ENCODE results near the gene KCNJ18. TPM values are rescaled to one million over a fixed set of nuclear protein-coding genes. Genes with fewer than 3 reads are reported as not detected.
"Not testable (repeated sequence)": the region's sequence is repeated elsewhere in the genome, so short reads cannot be mapped to it uniquely, and the experiment has no call there.

Gene KCNJ18
- total RNA-seq, 1 donor from 2014 or later: not detected

DNA sequence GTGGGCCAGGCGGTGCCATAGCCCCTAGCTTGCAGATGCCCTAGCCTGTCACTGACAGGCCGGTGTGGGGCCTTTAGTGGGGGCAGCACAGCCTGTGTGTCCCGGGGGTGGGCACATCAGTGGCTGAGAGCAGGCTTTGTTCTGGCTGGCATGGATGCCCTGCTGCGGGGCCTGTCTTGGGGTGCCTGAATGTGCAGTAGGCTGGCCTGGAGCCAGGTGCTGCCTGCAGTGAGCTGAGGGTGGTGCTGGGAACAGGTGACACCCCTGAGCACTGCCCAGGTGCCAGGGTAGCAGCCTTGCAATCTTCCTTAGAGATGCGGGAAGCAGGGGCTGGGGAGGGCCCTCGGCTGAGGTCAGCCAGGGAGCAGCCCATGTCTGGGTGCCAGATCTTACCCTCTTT, 8.8 kb downstream of the KCNJ18 start:
- H3K27me3 Mint-ChIP-seq (ENCODE audit: low read depth); H3K27ac Mint-ChIP-seq (ENCODE audit: unreplicated experiment); H3K36me3 Mint-ChIP-seq (ENCODE audit: low read depth); H3K4me1 Mint-ChIP-seq (ENCODE audit: low read depth); H3K4me3 Mint-ChIP-seq (ENCODE audit: unreplicated experiment): not testable (repeated sequence)
- H3K9me3 Mint-ChIP-seq (ENCODE audit: low read depth): peaks cover 29% of the 10 kb centered on the region
- peak; percentile 85 for DNase-seq (ENCODE audit: low spot score)

DNA sequence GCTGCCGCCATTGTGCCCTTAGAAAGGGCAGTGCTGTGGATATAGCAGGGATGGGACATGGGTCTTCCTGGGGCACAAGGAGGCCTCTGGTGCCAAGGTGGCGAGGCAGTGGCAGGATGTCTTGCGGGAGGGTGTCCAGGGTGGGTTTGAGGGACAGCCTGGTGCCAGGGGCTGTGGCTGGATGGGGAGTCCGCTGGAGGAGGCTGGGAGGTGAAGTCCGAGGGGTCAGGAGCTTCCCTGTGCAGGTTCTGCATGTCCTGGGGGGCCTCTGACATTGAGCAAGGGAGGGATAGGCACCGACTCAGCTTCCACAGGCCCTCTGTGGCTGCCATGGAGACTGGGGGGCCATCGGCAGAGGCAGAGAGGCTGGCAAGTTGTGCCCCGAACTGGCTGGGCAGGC, 9.7 kb downstream of the KCNJ18 start:
- H3K4me3 Mint-ChIP-seq (ENCODE audit: unreplicated experiment); H3K27me3 Mint-ChIP-seq (ENCODE audit: low read depth); H3K27ac Mint-ChIP-seq (ENCODE audit: unreplicated experiment); H3K4me1 Mint-ChIP-seq (ENCODE audit: low read depth); H3K36me3 Mint-ChIP-seq (ENCODE audit: low read depth): not testable (repeated sequence)
- peak; percentile 52 for DNase-seq (ENCODE audit: low spot score)
- H3K9me3 Mint-ChIP-seq (ENCODE audit: low read depth): peaks cover 21% of the 10 kb centered on the region

DNA sequence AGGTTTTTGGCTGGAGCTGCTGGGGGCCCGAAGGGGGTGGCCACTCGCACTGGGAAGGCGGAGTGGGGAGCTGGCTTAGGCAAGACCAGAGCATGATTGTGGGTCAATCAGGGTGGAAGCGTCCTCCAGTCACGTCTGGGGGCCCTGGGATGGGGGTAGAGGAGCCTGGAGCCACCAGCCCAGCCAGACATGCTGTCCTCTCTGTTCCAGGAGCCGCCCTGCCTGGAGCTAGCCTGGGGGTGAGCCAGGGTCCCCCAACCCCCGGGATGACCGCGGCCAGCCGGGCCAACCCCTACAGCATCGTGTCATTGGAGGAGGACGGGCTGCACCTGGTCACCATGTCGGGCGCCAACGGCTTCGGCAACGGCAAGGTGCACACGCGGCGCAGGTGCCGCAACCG, 10.2 kb downstream of the KCNJ18 start:
- H3K4me3 Mint-ChIP-seq (ENCODE audit: unreplicated experiment); H3K27ac Mint-ChIP-seq (ENCODE audit: unreplicated experiment); H3K4me1 Mint-ChIP-seq (ENCODE audit: low read depth); H3K27me3 Mint-ChIP-seq (ENCODE audit: low read depth); H3K36me3 Mint-ChIP-seq (ENCODE audit: low read depth): not testable (repeated sequence)
- DNase-seq (ENCODE audit: low spot score): peak; percentile 70
- peaks cover 18% of the 10 kb centered on the region for H3K9me3 Mint-ChIP-seq (ENCODE audit: low read depth)

DNA sequence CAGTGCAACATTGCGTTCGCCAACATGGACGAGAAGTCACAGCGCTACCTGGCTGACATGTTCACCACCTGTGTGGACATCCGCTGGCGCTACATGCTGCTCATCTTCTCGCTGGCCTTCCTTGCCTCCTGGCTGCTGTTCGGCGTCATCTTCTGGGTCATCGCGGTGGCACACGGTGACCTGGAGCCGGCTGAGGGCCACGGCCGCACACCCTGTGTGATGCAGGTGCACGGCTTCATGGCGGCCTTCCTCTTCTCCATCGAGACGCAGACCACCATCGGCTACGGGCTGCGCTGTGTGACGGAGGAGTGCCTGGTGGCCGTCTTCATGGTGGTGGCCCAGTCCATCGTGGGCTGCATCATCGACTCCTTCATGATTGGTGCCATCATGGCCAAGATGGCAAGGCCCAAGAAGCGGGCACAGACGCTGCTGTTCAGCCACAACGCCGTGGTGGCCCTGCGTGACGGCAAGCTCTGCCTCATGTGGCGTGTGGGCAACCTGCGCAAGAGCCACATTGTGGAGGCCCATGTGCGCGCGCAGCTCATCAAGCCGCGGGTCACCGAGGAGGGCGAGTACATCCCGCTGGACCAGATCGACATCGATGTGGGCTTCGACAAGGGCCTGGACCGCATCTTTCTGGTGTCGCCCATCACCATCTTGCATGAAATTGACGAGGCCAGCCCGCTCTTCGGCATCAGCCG, 10.8 kb downstream of the KCNJ18 start:
- DNase-seq (ENCODE audit: low spot score): peak; percentile 59
- peaks cover 19% of the 10 kb centered on the region for H3K9me3 Mint-ChIP-seq (ENCODE audit: low read depth)
- not testable (repeated sequence) for H3K4me3 Mint-ChIP-seq (ENCODE audit: unreplicated experiment); H3K27me3 Mint-ChIP-seq (ENCODE audit: low read depth); H3K27ac Mint-ChIP-seq (ENCODE audit: unreplicated experiment); H3K36me3 Mint-ChIP-seq (ENCODE audit: low read depth); H3K4me1 Mint-ChIP-seq (ENCODE audit: low read depth)

DNA sequence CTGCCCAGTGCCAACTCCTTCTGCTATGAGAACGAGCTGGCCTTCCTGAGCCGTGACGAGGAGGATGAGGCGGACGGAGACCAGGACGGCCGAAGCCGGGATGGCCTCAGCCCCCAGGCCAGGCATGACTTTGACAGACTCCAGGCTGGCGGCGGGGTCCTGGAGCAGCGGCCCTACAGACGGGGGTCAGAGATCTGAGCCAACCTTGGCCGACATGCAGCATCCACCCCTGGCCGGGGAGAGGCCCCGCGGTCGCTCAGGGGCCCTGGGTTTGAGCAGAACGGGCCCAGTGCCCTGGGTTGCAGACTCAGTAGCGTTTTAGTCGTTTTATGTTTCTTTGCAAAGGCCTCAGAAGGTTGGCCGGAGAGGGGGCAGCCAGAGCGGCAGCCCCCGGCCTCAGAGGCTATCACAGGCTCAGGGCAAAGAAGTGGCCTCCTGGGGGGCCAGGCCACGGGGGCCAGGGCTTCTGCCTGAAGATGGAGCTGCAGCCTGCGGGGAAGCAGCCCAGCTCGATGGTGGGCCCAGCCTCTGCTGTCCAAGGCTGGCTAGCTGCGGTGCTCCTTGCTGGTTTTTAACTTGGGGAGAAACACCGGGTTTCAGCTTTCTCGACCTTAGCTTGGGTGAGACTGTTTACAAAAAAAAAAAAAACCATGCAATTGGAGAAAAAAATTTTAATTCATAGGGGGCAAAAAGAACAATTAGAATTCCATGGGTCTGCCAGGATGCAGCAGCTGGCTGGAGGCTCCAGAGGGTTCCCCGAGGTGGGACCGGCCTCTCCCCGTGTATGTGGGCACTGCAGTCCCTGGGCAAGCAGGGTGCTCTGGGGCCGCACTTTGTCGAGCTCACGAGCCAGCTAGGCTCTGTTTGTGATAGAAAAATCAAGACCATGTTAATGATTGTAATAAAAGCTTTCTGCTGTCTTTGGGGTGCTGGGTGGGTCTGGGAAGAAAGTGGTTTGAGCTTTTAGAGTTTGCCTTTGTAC, 11.9 kb downstream of the KCNJ18 start:
- not testable (repeated sequence) for DNase-seq (ENCODE audit: low spot score); H3K4me1 Mint-ChIP-seq (ENCODE audit: low read depth); H3K27me3 Mint-ChIP-seq (ENCODE audit: low read depth)

DNA sequence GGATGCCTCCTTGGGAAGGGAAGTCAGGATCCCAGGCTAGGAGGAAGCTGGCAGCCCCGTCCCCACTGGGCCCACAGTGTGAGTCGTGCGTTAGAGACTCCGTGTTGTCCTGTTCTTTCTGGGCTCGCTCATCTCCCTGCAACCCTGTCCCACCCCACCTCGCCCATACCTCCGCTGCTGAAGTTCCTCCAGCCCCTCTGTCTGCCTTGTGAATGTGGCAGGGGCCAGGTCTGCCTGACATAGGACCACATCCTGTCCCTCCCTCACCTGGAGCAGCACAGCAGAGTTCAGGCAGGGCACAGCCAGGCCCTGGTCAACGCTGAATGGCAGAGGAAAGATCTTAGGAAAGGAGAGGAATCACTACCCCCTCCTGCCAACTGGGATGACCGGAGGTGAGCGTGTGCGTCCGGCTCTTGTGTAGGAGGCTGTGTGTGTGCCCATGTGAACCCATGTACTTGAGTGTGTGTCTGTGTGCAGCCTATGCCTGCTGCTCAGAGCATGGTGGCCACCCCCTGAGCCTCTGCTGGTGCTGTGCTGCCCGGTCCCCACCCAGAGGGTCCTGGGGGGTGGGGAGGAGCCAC, 12.8 kb downstream of the KCNJ18 start:
- TF ChIP-seq, protein P1, sequence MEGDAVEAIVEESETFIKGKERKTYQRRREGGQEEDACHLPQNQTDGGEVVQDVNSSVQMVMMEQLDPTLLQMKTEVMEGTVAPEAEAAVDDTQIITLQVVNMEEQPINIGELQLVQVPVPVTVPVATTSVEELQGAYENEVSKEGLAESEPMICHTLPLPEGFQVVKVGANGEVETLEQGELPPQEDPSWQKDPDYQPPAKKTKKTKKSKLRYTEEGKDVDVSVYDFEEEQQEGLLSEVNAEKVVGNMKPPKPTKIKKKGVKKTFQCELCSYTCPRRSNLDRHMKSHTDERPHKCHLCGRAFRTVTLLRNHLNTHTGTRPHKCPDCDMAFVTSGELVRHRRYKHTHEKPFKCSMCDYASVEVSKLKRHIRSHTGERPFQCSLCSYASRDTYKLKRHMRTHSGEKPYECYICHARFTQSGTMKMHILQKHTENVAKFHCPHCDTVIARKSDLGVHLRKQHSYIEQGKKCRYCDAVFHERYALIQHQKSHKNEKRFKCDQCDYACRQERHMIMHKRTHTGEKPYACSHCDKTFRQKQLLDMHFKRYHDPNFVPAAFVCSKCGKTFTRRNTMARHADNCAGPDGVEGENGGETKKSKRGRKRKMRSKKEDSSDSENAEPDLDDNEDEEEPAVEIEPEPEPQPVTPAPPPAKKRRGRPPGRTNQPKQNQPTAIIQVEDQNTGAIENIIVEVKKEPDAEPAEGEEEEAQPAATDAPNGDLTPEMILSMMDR (IDR thresholded peaks at IDR 0.05): no peak
- H3K27ac Mint-ChIP-seq (ENCODE audit: unreplicated experiment): no peak overlapping the region
- no peaks in the 10 kb centered on the region for H3K4me1 Mint-ChIP-seq (ENCODE audit: low read depth)
- no peak overlapping the region for H3K4me3 Mint-ChIP-seq (ENCODE audit: unreplicated experiment)
- H3K27me3 Mint-ChIP-seq (ENCODE audit: low read depth): no peaks in the 10 kb centered on the region
- peaks cover 22% of the 10 kb centered on the region for H3K9me3 Mint-ChIP-seq (ENCODE audit: low read depth)
- peaks cover 1% of the 10 kb centered on the region for H3K36me3 Mint-ChIP-seq (ENCODE audit: low read depth)
- DNase-seq (ENCODE audit: low spot score): no peak

More for the DNA sequence above, 11.9 kb downstream of the KCNJ18 start:
- H3K4me3 Mint-ChIP-seq (ENCODE audit: unreplicated experiment); H3K36me3 Mint-ChIP-seq (ENCODE audit: low read depth); H3K27ac Mint-ChIP-seq (ENCODE audit: unreplicated experiment): not testable (repeated sequence)
- H3K9me3 Mint-ChIP-seq (ENCODE audit: low read depth): peaks cover 22% of the 10 kb centered on the region

DNA sequence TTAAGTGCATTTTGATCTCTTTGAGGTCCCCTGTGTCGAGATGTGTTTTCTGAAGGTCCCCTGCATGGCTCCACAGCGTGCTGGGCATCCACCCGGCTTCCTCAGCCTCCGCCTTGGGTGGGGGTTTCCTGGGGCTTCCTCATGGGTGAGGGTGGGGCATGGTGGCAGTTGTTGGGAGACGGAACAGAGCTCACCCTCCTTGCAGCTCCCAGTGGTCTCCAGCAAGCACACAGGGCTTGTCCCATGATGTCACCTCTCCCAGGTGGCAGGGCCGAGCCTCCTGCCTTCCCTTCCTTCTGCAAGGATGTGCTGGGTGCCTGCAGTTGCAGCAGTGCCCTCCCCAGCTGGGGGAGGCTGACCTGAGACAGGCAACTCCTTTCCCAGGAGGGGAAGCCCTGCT, 13.4 kb downstream of the KCNJ18 start:
- not testable (repeated sequence) for H3K27ac Mint-ChIP-seq (ENCODE audit: unreplicated experiment); H3K36me3 Mint-ChIP-seq (ENCODE audit: low read depth); H3K27me3 Mint-ChIP-seq (ENCODE audit: low read depth); DNase-seq (ENCODE audit: low spot score); H3K4me3 Mint-ChIP-seq (ENCODE audit: unreplicated experiment); H3K4me1 Mint-ChIP-seq (ENCODE audit: low read depth)
- peaks cover 22% of the 10 kb centered on the region for H3K9me3 Mint-ChIP-seq (ENCODE audit: low read depth)

DNA sequence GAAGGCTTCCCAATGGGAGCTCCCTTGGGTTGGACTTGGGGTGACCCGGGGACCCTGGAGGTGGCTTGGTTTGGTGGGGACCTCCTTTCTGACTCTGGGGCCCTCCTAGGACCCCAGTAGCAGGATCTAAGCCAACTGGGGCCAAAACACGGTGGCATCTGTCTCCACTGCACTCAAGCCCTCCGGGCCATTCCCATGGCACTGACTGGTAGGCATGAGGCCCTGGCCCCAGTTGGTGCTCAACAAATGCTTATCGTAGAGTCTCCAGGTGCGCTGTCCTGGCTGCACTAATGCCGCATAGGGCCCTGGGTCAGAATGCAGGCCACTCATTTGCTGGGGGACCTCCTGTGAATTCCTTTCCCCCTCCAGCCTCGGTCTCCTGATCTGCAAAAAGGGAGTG, 14.2 kb downstream of the KCNJ18 start:
- not testable (repeated sequence) for DNase-seq (ENCODE audit: low spot score); H3K27me3 Mint-ChIP-seq (ENCODE audit: low read depth); H3K4me1 Mint-ChIP-seq (ENCODE audit: low read depth); H3K4me3 Mint-ChIP-seq (ENCODE audit: unreplicated experiment); H3K27ac Mint-ChIP-seq (ENCODE audit: unreplicated experiment); H3K36me3 Mint-ChIP-seq (ENCODE audit: low read depth)
- H3K9me3 Mint-ChIP-seq (ENCODE audit: low read depth): peaks cover 28% of the 10 kb centered on the region

DNA sequence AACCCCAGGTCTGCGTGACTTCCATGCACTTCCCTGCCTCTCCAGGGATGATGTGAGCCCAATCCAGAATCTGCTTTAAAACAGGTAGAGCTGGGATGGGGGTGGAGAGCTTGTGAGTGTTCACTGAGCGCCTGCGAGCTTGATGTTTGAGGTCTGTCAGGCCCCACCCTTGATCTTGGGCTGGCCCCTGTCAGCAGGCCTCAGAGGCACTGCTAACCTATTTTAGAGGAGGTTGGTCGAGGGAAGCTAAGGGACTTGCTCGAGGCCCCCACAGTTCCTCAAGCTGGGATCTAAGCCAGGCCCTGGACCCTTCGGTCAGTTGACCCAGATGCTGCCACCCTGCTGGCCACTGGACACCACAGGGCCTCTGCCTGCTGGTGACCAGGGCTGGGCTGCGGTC, 14.8 kb downstream of the KCNJ18 start:
- not testable (repeated sequence) for H3K4me1 Mint-ChIP-seq (ENCODE audit: low read depth); H3K36me3 Mint-ChIP-seq (ENCODE audit: low read depth); DNase-seq (ENCODE audit: low spot score); H3K27me3 Mint-ChIP-seq (ENCODE audit: low read depth); H3K4me3 Mint-ChIP-seq (ENCODE audit: unreplicated experiment); H3K27ac Mint-ChIP-seq (ENCODE audit: unreplicated experiment)
- H3K9me3 Mint-ChIP-seq (ENCODE audit: low read depth): peaks cover 31% of the 10 kb centered on the region

DNA sequence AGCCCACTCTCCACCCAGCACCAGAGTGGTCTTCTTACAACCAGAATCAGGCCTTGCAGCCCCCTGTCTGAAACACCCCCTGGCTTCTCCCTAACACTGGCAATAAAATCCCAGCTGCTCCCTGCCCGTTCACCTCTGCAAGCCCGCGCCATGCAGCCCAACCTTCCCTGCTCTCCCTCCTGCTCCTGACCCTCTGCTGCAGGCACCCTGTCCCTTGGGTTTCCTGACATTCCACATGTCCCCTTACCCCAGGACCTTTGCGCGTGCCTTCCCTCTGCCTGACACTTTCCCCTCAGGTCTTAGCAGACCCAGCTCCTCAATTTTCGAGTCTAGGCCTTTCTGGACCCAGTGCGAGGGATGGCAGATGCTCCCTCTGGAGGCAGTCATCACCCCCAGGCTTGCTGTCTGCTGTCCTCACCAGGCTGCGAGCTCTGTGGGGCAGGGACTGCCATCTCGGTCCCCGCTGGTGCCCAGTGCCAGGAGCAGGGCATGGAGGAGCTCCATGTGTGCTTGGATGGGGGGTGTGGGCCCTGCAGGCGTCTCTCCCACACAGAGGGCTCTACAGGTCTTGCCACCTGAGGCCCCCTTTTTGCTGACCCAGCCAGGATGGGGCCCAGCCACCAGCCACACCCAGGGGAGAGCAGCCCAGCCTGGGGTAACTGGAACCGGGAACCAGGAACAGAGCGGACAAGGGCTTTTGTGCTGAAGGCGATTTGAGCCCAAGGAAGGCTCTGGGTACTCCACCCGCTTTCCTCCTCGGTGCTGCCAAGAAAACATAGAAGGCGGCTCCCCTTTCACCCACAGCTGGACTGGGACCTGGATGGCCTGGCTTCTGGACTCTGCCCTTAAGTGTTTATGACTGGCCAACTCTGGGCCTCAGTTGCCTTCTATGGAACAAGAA, 15.6 kb downstream of the KCNJ18 start:
- peaks cover 33% of the 10 kb centered on the region for H3K9me3 Mint-ChIP-seq (ENCODE audit: low read depth)
- H3K36me3 Mint-ChIP-seq (ENCODE audit: low read depth); H3K27me3 Mint-ChIP-seq (ENCODE audit: low read depth); H3K27ac Mint-ChIP-seq (ENCODE audit: unreplicated experiment); H3K4me1 Mint-ChIP-seq (ENCODE audit: low read depth); H3K4me3 Mint-ChIP-seq (ENCODE audit: unreplicated experiment); DNase-seq (ENCODE audit: low spot score): not testable (repeated sequence)

All from chondrocyte (in vitro differentiated cells).